GM12891 (cell line): ENCODE data around the gene NSL1.

Source experiments
- DNase-seq: peaks from one replicate; pipeline ENCODE4 v3.0.0; 2011; ENCODE audit warnings: low spot score; ENCODE audit not compliant: insufficient read length
- FAIRE-seq: peaks from 2 replicates; lab custom pipeline; 2011; peaks lifted over from hg19 to GRCh38; lab: Jason Lieb, UNC
- PAX5 ChIP-seq: IDR thresholded peaks from 2 replicates; pipeline ENCODE4 v1.6.1; 2011; ENCODE audit warnings: low read length, moderate library complexity, mild to moderate bottlenecking; ENCODE audit not compliant: insufficient read depth, severe bottlenecking
- POLR2A ChIP-seq: IDR thresholded peaks from 2 replicates; pipeline ENCODE4 v1.6.1; 2011; ENCODE audit warnings: low read depth, low read length, control low read depth
- POLR2AphosphoS5 ChIP-seq: IDR thresholded peaks from 2 replicates; pipeline ENCODE4 v1.6.1; 2011; ENCODE audit warnings: low read depth, low read length, control low read depth
- POU2F2 ChIP-seq: IDR thresholded peaks from 2 replicates; pipeline ENCODE4 v1.6.1; 2011; ENCODE audit warnings: low read depth, mild to moderate bottlenecking, control low read depth, low read length, moderate library complexity
- SPI1 ChIP-seq: IDR thresholded peaks from 2 replicates; pipeline ENCODE4 v1.6.1; 2011; ENCODE audit warnings: low read depth, low read length, control low read depth
- TAF1 ChIP-seq: IDR thresholded peaks from 2 replicates; pipeline ENCODE4 v1.6.1; 2011; ENCODE audit warnings: low read depth, low read length, control low read depth

The NSL1 gene

GRCh38 chr1:212752934-212753497 is 38.6 kb downstream of the NSL1 start:
- no peak for DNase-seq
- FAIRE-seq = no peak
- TF ChIP-seq POLR2AphosphoS5 (no peak), PAX5 (no peak), SPI1 (no peak), POU2F2 (no peak), POLR2A (no peak), TAF1 (no peak)

GRCh38 chr1:212752252-212752933 is 39.2 kb downstream of the NSL1 start:
- TF ChIP-seq POLR2AphosphoS5 (no peak), SPI1 (peak; percentile 81)
- DNase-seq = no peak
- FAIRE-seq = no peak

- DNase-seq = no peak
These were observed 41.6 kb downstream of the NSL1 start for GRCh38 chr1:212749821-212750535.

GRCh38 chr1:212746546-212746945 is 45.0 kb downstream of the NSL1 start:
- FAIRE-seq (no peak), DNase-seq (no peak)
- TF ChIP-seq POLR2A = no peak
- TF ChIP-seq POLR2AphosphoS5 = no peak
- TF ChIP-seq SPI1 = no peak

More at GRCh38 chr1:212749821-212750535, 41.6 kb downstream of the NSL1 start:
- peak; percentile 80 for FAIRE-seq
- TF ChIP-seq POLR2A (no peak), POLR2AphosphoS5 (no peak), POU2F2 (no peak), SPI1 (peak; percentile 92), PAX5 (no peak), TAF1 (no peak)

- FAIRE-seq = no peak
- TF ChIP-seq SPI1 (no peak), POLR2AphosphoS5 (no peak), POU2F2 (no peak), POLR2A (no peak), TAF1 (no peak), PAX5 (no peak)
These were observed 46.3 kb downstream of the NSL1 start for GRCh38 chr1:212745303-212745702.

GRCh38 chr1:212743901-212744475 is 47.6 kb downstream of the NSL1 start:
- TF ChIP-seq POLR2A = no peak
- TF ChIP-seq PAX5 = no peak
- no peak for TF ChIP-seq SPI1
- TF ChIP-seq POLR2AphosphoS5 = no peak
- no peak for TF ChIP-seq POU2F2
- no peak for TF ChIP-seq TAF1
- FAIRE-seq (no peak), DNase-seq (no peak)

More at GRCh38 chr1:212745303-212745702, 46.3 kb downstream of the NSL1 start:
- no peak for DNase-seq

- FAIRE-seq (no peak), DNase-seq (no peak)
- no peak for TF ChIP-seq PAX5
These were observed 53.2 kb downstream of the NSL1 start for GRCh38 chr1:212738330-212738729.

GRCh38 chr1:212737559-212737958 is 54.0 kb downstream of the NSL1 start:
- DNase-seq (no peak), FAIRE-seq (no peak)
- TF ChIP-seq POLR2A (no peak), POU2F2 (no peak), PAX5 (no peak), TAF1 (no peak), POLR2AphosphoS5 (no peak), SPI1 (no peak)

- no peak for DNase-seq
- FAIRE-seq = no peak
These were observed 58.5 kb downstream of the NSL1 start for GRCh38 chr1:212733109-212733508.

GRCh38 chr1:212731630-212732029 is 59.9 kb downstream of the NSL1 start:
- DNase-seq (no peak), FAIRE-seq (no peak)
- TF ChIP-seq PAX5 (no peak), SPI1 (no peak), POU2F2 (no peak), POLR2AphosphoS5 (no peak), TAF1 (no peak), POLR2A (no peak)

More at GRCh38 chr1:212733109-212733508, 58.5 kb downstream of the NSL1 start:
- TF ChIP-seq POLR2AphosphoS5 (no peak), PAX5 (no peak), POLR2A (no peak), POU2F2 (no peak), SPI1 (no peak), TAF1 (no peak)
